Testis (tissue), 2 donors: Measurements from ENCODE around the gene DPP6.
"Not testable (repeated sequence)": the region's sequence is repeated elsewhere in the genome, so short reads cannot be mapped to it uniquely, and the experiment has no call there.

ENCODE experiments used
- CTCF ChIP-seq, 3 experiments: fragments of 450-650 bp in 2 of 3; fragments of 200-600 bp in 1 of 3; sonication (generic) in 1 of 3; IDR thresholded peaks; one replicate each; pipeline ENCODE4 v1.5.1; 2016 to 2019; ENCODE audit warnings: antibody characterized with exemption in 3 of 3, mild to moderate bottlenecking in 2 of 3, moderate library complexity in 1 of 3
- POLR2A ChIP-seq: fragments of 450-650 bp; IDR thresholded peaks from one replicate; pipeline ENCODE4 v1.6.1; 2017; ENCODE audit warnings: antibody characterized with exemption, mild to moderate bottlenecking, moderate library complexity

- TF ChIP-seq CTCF (IDR thresholded peaks at IDR 0.05); POLR2A: not testable (repeated sequence)
Measured at GRCh38 chr7:154095201-154095600, 43.0 kb downstream of the DPP6 start.
